ENCODE measurements around the gene KBTBD12.

KBTBD12 gene

GRCh38 chr3:128021768-128022372 is 106.8 kb downstream of the KBTBD12 start:
- no peak for DNase-seq

- DNase-seq: no peak
Measured at GRCh38 chr3:128033102-128033501, 118.1 kb downstream of the KBTBD12 start.

GRCh38 chr3:128036119-128036518 is 121.1 kb downstream of the KBTBD12 start:
- DNase-seq: peak; percentile 91
